ENCODE data around the gene C12orf57. TPM values are rescaled to one million over a fixed set of nuclear protein-coding genes. Genes with fewer than 3 reads are reported as not detected.

The C12orf57 gene
- total and polyA plus RNA-seq, 2 of the 13 experiments (the other 11 are each of a cell fraction or from before 2014, with no cell fraction given): 84.0 to 287 TPM

DNA sequence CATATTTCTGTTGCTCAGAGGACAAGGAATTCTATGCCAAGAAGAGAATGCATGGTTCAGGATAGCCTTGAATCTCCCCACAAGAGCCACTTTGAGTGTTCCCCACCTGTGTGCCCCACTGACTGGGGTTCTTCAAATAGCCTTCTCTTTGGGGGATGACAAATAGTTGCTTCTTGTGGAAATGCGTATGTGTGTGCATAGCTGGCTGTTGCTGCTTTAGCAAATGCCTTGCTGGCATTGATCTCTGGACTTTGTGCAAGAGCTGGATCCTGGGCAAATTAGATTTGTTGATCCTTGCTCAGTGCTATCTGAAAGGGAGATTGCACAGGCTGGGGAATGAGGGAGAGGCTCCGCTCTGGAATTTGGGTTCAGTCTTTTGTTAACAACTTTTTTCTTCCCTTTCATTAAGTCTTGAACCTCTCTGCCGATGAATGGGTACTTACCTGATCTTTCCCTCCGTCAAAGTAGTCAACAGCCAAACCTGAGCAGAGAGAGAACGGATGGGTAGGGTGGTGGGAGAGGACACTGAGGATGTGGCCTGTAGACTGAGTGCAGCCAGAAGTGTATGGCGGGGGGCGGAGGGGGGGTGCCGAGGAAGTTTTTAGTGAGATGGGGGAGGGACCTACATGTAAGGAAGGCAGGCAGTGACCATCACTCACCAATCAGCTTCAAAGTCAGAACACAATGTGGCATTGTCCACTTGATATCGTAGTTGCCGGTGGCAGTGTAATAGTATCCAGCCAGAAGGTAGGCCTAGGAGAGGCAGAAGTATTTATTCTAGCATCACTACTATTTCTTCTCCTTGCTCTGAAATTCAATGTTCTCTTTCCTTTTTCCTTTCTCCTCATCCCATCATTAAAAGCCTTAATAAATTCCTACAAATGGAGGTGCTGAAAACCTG is 37.6 kb downstream of the C12orf57 start (continued):
- TF ChIP-seq ARNTL (CRISPR knock-in tag; IDR thresholded peaks at IDR 0.05): no peak
- TF ChIP-seq NFYC (CRISPR knock-in tag; IDR thresholded peaks at IDR 0.05): no peak
- no peak for TF ChIP-seq NFE2L2 (IDR thresholded peaks at IDR 0.05; ENCODE audit: low read length)
- TF ChIP-seq, protein P1, sequence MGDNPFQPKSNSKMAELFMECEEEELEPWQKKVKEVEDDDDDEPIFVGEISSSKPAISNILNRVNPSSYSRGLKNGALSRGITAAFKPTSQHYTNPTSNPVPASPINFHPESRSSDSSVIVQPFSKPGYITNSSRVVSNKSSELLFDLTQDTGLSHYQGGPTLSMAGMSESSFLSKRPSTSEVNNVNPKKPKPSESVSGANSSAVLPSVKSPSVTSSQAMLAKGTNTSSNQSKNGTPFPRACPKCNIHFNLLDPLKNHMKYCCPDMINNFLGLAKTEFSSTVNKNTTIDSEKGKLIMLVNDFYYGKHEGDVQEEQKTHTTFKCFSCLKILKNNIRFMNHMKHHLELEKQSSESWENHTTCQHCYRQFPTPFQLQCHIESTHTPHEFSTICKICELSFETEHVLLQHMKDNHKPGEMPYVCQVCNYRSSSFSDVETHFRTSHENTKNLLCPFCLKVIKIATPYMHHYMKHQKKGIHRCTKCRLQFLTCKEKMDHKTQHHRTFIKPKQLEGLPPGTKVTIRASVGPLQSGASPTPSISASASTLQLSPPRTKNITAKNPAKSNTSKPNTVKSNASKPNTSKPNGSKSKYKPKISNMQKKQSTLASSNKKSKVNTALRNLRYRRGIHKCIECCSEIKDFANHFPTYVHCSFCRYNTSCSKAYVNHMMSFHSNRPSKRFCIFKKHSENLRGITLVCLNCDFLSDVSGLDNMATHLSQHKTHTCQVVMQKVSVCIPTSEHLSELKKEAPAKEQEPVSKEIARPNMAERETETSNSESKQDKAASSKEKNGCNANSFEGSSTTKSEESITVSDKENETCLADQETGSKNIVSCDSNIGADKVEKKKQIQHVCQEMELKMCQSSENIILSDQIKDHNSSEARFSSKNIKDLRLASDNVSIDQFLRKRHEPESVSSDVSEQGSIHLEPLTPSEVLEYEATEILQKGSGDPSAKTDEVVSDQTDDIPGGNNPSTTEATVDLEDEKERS (CRISPR knock-in tag; IDR thresholded peaks at IDR 0.05): no peak
- TF ChIP-seq, protein P2, sequence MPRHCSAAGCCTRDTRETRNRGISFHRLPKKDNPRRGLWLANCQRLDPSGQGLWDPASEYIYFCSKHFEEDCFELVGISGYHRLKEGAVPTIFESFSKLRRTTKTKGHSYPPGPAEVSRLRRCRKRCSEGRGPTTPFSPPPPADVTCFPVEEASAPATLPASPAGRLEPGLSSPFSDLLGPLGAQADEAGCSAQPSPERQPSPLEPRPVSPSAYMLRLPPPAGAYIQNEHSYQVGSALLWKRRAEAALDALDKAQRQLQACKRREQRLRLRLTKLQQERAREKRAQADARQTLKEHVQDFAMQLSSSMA (CRISPR knock-in tag; IDR thresholded peaks at IDR 0.05): peak; percentile 80; the same call in 1 of the 2 replicates
- TF ChIP-seq, protein P3, sequence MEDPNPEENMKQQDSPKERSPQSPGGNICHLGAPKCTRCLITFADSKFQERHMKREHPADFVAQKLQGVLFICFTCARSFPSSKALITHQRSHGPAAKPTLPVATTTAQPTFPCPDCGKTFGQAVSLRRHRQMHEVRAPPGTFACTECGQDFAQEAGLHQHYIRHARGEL (CRISPR knock-in tag; IDR thresholded peaks at IDR 0.05): no peak
- TF ChIP-seq, protein P4, sequence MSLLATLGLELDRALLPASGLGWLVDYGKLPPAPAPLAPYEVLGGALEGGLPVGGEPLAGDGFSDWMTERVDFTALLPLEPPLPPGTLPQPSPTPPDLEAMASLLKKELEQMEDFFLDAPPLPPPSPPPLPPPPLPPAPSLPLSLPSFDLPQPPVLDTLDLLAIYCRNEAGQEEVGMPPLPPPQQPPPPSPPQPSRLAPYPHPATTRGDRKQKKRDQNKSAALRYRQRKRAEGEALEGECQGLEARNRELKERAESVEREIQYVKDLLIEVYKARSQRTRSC (CRISPR knock-in tag; IDR thresholded peaks at IDR 0.05; ENCODE audit: low read depth): peak; percentile 75; the same call in 1 of the 2 replicates
- TF ChIP-seq ZNF101 (CRISPR knock-in tag; IDR thresholded peaks at IDR 0.05; ENCODE audit: borderline replicate concordance, low read depth): no peak
- no peak for TF ChIP-seq ZNF615 (CRISPR knock-in tag; IDR thresholded peaks at IDR 0.05; ENCODE audit: borderline replicate concordance)
- peak; percentile 80; the same call in 1 of the 2 replicates for TF ChIP-seq DMAP1 (CRISPR knock-in tag; IDR thresholded peaks at IDR 0.05)
- TF ChIP-seq ATF7-NPFF (CRISPR knock-in tag; IDR thresholded peaks at IDR 0.05; ENCODE audit: low read depth): 0 out of 2 replicates have a peak, but pooled peaks have one; percentile 33
- TF ChIP-seq, protein P5, sequence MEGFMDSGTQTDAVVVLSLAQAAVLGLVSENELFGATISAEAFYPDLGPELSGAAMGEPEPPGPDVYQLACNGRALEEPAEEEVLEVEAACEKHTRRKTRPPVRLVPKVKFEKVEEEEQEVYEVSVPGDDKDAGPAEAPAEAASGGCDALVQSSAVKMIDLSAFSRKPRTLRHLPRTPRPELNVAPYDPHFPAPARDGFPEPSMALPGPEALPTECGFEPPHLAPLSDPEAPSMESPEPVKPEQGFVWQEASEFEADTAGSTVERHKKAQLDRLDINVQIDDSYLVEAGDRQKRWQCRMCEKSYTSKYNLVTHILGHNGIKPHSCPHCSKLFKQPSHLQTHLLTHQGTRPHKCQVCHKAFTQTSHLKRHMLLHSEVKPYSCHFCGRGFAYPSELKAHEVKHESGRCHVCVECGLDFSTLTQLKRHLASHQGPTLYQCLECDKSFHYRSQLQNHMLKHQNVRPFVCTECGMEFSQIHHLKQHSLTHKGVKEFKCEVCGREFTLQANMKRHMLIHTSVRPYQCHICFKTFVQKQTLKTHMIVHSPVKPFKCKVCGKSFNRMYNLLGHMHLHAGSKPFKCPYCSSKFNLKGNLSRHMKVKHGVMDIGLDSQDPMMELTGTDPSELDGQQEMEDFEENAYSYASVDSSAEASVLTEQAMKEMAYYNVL (CRISPR knock-in tag; IDR thresholded peaks at IDR 0.05; ENCODE audit: borderline replicate concordance): peak; percentile 68; the same call in 1 of the 2 replicates
- TF ChIP-seq, protein P6, sequence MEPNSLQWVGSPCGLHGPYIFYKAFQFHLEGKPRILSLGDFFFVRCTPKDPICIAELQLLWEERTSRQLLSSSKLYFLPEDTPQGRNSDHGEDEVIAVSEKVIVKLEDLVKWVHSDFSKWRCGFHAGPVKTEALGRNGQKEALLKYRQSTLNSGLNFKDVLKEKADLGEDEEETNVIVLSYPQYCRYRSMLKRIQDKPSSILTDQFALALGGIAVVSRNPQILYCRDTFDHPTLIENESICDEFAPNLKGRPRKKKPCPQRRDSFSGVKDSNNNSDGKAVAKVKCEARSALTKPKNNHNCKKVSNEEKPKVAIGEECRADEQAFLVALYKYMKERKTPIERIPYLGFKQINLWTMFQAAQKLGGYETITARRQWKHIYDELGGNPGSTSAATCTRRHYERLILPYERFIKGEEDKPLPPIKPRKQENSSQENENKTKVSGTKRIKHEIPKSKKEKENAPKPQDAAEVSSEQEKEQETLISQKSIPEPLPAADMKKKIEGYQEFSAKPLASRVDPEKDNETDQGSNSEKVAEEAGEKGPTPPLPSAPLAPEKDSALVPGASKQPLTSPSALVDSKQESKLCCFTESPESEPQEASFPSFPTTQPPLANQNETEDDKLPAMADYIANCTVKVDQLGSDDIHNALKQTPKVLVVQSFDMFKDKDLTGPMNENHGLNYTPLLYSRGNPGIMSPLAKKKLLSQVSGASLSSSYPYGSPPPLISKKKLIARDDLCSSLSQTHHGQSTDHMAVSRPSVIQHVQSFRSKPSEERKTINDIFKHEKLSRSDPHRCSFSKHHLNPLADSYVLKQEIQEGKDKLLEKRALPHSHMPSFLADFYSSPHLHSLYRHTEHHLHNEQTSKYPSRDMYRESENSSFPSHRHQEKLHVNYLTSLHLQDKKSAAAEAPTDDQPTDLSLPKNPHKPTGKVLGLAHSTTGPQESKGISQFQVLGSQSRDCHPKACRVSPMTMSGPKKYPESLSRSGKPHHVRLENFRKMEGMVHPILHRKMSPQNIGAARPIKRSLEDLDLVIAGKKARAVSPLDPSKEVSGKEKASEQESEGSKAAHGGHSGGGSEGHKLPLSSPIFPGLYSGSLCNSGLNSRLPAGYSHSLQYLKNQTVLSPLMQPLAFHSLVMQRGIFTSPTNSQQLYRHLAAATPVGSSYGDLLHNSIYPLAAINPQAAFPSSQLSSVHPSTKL (CRISPR knock-in tag; IDR thresholded peaks at IDR 0.05): peak; percentile 83
- peak; percentile 51; the same call in 1 of the 2 replicates for TF ChIP-seq ZNF629 (CRISPR knock-in tag; conservative IDR thresholded peaks at IDR 0.05)
- TF ChIP-seq ZNF180 (CRISPR knock-in tag; IDR thresholded peaks at IDR 0.05; ENCODE audit: borderline replicate concordance, low read depth): no peak
- no peak for TF ChIP-seq HNRNPH1 (optimal IDR thresholded peaks at IDR 0.05; ENCODE audit: low read depth, low read length)
- TF ChIP-seq AGO1 (IDR thresholded peaks at IDR 0.05; ENCODE audit: low read depth, low read length, poor library complexity, severe bottlenecking): no peak
